ENCODE results near the gene FNDC8. TPM values are rescaled to one million over a fixed set of nuclear protein-coding genes. Genes with fewer than 3 reads are reported as not detected.

The FNDC8 gene
- total RNA-seq, 1 experiment from 2014 or later = not detected

GRCh38 chr17:35119370-35120165, 1.8 kb upstream of the FNDC8 start, which contains the start of gene RAD51D (continued):
- no peak for TF ChIP-seq PREB (CRISPR knock-in tag; IDR thresholded peaks at IDR 0.05; ENCODE audit: borderline replicate concordance)
- TF ChIP-seq CBFB (CRISPR knock-in tag; IDR thresholded peaks at IDR 0.05; ENCODE audit: low read depth) = 0 out of 2 replicates have a peak, but pooled peaks have one; percentile 55
- no peak for TF ChIP-seq PRRX2 (CRISPR knock-in tag; IDR thresholded peaks at IDR 0.05)
- TF ChIP-seq ZBTB21 (CRISPR knock-in tag; IDR thresholded peaks at IDR 0.05; ENCODE audit: borderline replicate concordance) = 0 out of 2 replicates have a peak, but pooled peaks have one; percentile 67
- no peak for TF ChIP-seq HMGA2 (CRISPR knock-in tag; IDR thresholded peaks at IDR 0.05)
- TF ChIP-seq MYBL2 (CRISPR knock-in tag; IDR thresholded peaks at IDR 0.05) = 0 out of 2 replicates have a peak, but pooled peaks have one; percentile 62
- TF ChIP-seq SMAD4 (CRISPR knock-in tag; IDR thresholded peaks at IDR 0.05) = no peak
- TF ChIP-seq ZNF121 (CRISPR knock-in tag; IDR thresholded peaks at IDR 0.05) = no peak
- TF ChIP-seq ZNF219 (CRISPR knock-in tag; IDR thresholded peaks at IDR 0.05; ENCODE audit: borderline replicate concordance) = peak; percentile 68; the same call in 1 of the 2 replicates

DNA sequence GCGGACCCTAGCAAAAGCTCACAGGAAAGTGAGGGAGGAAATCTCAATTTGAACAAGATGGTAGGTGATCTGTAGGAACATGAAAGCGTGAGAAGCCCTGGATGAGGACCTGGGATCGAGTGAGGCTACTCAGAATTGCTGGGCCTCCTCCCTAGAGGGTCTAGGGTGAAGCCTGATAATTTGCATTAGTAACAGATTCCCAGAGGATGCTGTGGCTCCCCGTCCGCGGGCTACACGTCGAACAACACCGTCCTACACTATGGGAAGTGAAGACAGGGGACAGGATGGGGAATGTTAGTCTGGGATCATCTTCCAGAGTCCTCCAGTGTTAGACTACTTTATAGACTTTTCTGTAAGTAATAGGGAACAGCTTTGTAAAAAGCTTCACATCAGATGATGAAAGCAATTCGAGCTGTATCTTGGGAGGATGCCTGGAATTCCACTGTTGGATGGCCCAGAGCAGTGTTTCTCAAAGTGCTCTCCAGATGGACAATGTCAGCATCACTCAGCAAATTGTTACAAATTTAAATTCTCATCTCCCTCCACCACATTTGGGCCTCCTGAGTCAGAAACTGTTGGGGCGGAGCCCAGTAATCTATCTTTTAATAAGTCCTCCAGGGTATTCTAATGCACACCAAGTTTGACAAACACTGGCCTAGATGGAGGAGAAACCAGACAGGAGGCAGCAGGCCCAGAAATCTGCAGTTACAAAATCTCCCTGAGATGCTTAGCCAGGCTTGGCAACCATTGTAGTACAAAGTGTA, 6.5 kb downstream of the FNDC8 start:
- no peak for DNase-seq (ENCODE audit: low spot score)
- H3K4me3 Mint-ChIP-seq = no peak overlapping the region
- no peak for ATAC-seq
- H3K27me3 Mint-ChIP-seq (ENCODE audit: low read depth) = peaks cover 7% of the 10 kb centered on the region
- ChIA-PET CTCF (interaction anchor here (1.6 to 2.4 kb wide), 2 partner anchors 8 to 13 kb away, joined by 11 to 13 read pairs; partner anchors contain the start of gene RAD51D), POLR2A (no interaction called here)
- 0 out of 2 replicates have a peak, but pooled peaks cover 6% of the 10 kb centered on the region for H3K9me3 Mint-ChIP-seq
- no peak overlapping the region for H3K27ac Mint-ChIP-seq
- H3K4me1 Mint-ChIP-seq = no peaks in the 10 kb centered on the region
- peaks cover 19% of the 10 kb centered on the region for H3K36me3 Mint-ChIP-seq
- TF ChIP-seq, protein P1, sequence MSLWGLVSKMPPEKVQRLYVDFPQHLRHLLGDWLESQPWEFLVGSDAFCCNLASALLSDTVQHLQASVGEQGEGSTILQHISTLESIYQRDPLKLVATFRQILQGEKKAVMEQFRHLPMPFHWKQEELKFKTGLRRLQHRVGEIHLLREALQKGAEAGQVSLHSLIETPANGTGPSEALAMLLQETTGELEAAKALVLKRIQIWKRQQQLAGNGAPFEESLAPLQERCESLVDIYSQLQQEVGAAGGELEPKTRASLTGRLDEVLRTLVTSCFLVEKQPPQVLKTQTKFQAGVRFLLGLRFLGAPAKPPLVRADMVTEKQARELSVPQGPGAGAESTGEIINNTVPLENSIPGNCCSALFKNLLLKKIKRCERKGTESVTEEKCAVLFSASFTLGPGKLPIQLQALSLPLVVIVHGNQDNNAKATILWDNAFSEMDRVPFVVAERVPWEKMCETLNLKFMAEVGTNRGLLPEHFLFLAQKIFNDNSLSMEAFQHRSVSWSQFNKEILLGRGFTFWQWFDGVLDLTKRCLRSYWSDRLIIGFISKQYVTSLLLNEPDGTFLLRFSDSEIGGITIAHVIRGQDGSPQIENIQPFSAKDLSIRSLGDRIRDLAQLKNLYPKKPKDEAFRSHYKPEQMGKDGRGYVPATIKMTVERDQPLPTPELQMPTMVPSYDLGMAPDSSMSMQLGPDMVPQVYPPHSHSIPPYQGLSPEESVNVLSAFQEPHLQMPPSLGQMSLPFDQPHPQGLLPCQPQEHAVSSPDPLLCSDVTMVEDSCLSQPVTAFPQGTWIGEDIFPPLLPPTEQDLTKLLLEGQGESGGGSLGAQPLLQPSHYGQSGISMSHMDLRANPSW (CRISPR knock-in tag; conservative IDR thresholded peaks at IDR 0.05; ENCODE audit: low read depth) = no peak
- TF ChIP-seq RORB (CRISPR knock-in tag; IDR thresholded peaks at IDR 0.05) (no peak), TCF7 (CRISPR knock-in tag; IDR thresholded peaks at IDR 0.05; ENCODE audit: low read depth) (no peak), ATF1 (CRISPR knock-in tag; IDR thresholded peaks at IDR 0.05) (no peak), JAZF1 (CRISPR knock-in tag; IDR thresholded peaks at IDR 0.05) (no peak), EMX1 (CRISPR knock-in tag; IDR thresholded peaks at IDR 0.05) (no peak), CTCF (IDR thresholded peaks at IDR 0.05) (no peak), ZBTB21 (CRISPR knock-in tag; IDR thresholded peaks at IDR 0.05; ENCODE audit: borderline replicate concordance) (no peak)
- TF ChIP-seq, protein P2, sequence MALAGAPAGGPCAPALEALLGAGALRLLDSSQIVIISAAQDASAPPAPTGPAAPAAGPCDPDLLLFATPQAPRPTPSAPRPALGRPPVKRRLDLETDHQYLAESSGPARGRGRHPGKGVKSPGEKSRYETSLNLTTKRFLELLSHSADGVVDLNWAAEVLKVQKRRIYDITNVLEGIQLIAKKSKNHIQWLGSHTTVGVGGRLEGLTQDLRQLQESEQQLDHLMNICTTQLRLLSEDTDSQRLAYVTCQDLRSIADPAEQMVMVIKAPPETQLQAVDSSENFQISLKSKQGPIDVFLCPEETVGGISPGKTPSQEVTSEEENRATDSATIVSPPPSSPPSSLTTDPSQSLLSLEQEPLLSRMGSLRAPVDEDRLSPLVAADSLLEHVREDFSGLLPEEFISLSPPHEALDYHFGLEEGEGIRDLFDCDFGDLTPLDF (CRISPR knock-in tag; IDR thresholded peaks at IDR 0.05) = no peak
- TF ChIP-seq, protein P3, sequence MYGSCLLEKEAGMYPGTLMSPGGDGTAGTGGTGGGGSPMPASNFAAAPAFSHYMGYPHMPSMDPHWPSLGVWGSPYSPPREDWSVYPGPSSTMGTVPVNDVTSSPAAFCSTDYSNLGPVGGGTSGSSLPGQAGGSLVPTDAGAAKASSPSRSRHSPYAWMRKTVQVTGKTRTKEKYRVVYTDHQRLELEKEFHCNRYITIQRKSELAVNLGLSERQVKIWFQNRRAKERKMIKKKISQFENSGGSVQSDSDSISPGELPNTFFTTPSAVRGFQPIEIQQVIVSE (CRISPR knock-in tag; IDR thresholded peaks at IDR 0.05; ENCODE audit: borderline replicate concordance) = no peak
- TF ChIP-seq, protein P4, sequence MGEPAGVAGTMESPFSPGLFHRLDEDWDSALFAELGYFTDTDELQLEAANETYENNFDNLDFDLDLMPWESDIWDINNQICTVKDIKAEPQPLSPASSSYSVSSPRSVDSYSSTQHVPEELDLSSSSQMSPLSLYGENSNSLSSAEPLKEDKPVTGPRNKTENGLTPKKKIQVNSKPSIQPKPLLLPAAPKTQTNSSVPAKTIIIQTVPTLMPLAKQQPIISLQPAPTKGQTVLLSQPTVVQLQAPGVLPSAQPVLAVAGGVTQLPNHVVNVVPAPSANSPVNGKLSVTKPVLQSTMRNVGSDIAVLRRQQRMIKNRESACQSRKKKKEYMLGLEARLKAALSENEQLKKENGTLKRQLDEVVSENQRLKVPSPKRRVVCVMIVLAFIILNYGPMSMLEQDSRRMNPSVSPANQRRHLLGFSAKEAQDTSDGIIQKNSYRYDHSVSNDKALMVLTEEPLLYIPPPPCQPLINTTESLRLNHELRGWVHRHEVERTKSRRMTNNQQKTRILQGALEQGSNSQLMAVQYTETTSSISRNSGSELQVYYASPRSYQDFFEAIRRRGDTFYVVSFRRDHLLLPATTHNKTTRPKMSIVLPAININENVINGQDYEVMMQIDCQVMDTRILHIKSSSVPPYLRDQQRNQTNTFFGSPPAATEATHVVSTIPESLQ (CRISPR knock-in tag; IDR thresholded peaks at IDR 0.05) = no peak
- TF ChIP-seq, protein P5, sequence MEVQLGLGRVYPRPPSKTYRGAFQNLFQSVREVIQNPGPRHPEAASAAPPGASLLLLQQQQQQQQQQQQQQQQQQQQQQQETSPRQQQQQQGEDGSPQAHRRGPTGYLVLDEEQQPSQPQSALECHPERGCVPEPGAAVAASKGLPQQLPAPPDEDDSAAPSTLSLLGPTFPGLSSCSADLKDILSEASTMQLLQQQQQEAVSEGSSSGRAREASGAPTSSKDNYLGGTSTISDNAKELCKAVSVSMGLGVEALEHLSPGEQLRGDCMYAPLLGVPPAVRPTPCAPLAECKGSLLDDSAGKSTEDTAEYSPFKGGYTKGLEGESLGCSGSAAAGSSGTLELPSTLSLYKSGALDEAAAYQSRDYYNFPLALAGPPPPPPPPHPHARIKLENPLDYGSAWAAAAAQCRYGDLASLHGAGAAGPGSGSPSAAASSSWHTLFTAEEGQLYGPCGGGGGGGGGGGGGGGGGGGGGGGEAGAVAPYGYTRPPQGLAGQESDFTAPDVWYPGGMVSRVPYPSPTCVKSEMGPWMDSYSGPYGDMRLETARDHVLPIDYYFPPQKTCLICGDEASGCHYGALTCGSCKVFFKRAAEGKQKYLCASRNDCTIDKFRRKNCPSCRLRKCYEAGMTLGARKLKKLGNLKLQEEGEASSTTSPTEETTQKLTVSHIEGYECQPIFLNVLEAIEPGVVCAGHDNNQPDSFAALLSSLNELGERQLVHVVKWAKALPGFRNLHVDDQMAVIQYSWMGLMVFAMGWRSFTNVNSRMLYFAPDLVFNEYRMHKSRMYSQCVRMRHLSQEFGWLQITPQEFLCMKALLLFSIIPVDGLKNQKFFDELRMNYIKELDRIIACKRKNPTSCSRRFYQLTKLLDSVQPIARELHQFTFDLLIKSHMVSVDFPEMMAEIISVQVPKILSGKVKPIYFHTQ (CRISPR knock-in tag; IDR thresholded peaks at IDR 0.05) = no peak
